ENCODE measurements around the gene CXorf49B.
"Not testable (repeated sequence)": the region's sequence is repeated elsewhere in the genome, so short reads cannot be mapped to it uniquely, and the experiment has no call there.

CXorf49B gene

GRCh38 chrX:71767134-71767533 lies 4.0 kb downstream of the CXorf49B start:
- not testable (repeated sequence) for H3K27ac ChIP-seq (ENCODE audit: insufficient read depth, low read length, poor library complexity, severe bottlenecking); H3K9me3 ChIP-seq (ENCODE audit: control insufficient read depth, low read length); H3K4me3 ChIP-seq (ENCODE audit: insufficient read depth, low read depth, low read length, poor library complexity, severe bottlenecking); H3K4me1 ChIP-seq (ENCODE audit: control insufficient read depth, insufficient read depth, low read length, poor library complexity, severe bottlenecking); DNase-seq; H3K36me3 ChIP-seq (ENCODE audit: control insufficient read depth, insufficient read depth, low read length); H3K27me3 ChIP-seq (replicated peaks; ENCODE audit: control insufficient read depth, insufficient read depth, low read length, poor library complexity, severe bottlenecking)

- H3K4me3 ChIP-seq (ENCODE audit: insufficient read depth, low read depth, low read length, poor library complexity, severe bottlenecking); H3K9me3 ChIP-seq (ENCODE audit: control insufficient read depth, low read length); H3K27ac ChIP-seq (ENCODE audit: insufficient read depth, low read length, poor library complexity, severe bottlenecking); H3K36me3 ChIP-seq (ENCODE audit: control insufficient read depth, insufficient read depth, low read length); H3K4me1 ChIP-seq (ENCODE audit: control insufficient read depth, insufficient read depth, low read length, poor library complexity, severe bottlenecking); DNase-seq; H3K27me3 ChIP-seq (replicated peaks; ENCODE audit: control insufficient read depth, insufficient read depth, low read length, poor library complexity, severe bottlenecking): not testable (repeated sequence)
Observed at GRCh38 chrX:71778322-71778721, 15.2 kb downstream of the CXorf49B start.

GRCh38 chrX:71782225-71782949 lies 19.2 kb downstream of the CXorf49B start:
- not testable (repeated sequence) for H3K27ac ChIP-seq (ENCODE audit: insufficient read depth, low read length, poor library complexity, severe bottlenecking); DNase-seq; H3K36me3 ChIP-seq (ENCODE audit: control insufficient read depth, insufficient read depth, low read length); H3K4me1 ChIP-seq (ENCODE audit: control insufficient read depth, insufficient read depth, low read length, poor library complexity, severe bottlenecking); H3K4me3 ChIP-seq (ENCODE audit: insufficient read depth, low read depth, low read length, poor library complexity, severe bottlenecking); H3K27me3 ChIP-seq (replicated peaks; ENCODE audit: control insufficient read depth, insufficient read depth, low read length, poor library complexity, severe bottlenecking); H3K9me3 ChIP-seq (ENCODE audit: control insufficient read depth, low read length)

GRCh38 chrX:71782950-71783299 lies 19.8 kb downstream of the CXorf49B start:
- H3K4me3 ChIP-seq (ENCODE audit: insufficient read depth, low read depth, low read length, poor library complexity, severe bottlenecking); H3K4me1 ChIP-seq (ENCODE audit: control insufficient read depth, insufficient read depth, low read length, poor library complexity, severe bottlenecking); H3K27ac ChIP-seq (ENCODE audit: insufficient read depth, low read length, poor library complexity, severe bottlenecking); H3K36me3 ChIP-seq (ENCODE audit: control insufficient read depth, insufficient read depth, low read length); H3K9me3 ChIP-seq (ENCODE audit: control insufficient read depth, low read length); DNase-seq; H3K27me3 ChIP-seq (replicated peaks; ENCODE audit: control insufficient read depth, insufficient read depth, low read length, poor library complexity, severe bottlenecking): not testable (repeated sequence)

GRCh38 chrX:71783569-71784347 lies 20.6 kb downstream of the CXorf49B start:
- not testable (repeated sequence) for H3K27me3 ChIP-seq (replicated peaks; ENCODE audit: control insufficient read depth, insufficient read depth, low read length, poor library complexity, severe bottlenecking); H3K36me3 ChIP-seq (ENCODE audit: control insufficient read depth, insufficient read depth, low read length); H3K4me1 ChIP-seq (ENCODE audit: control insufficient read depth, insufficient read depth, low read length, poor library complexity, severe bottlenecking); H3K4me3 ChIP-seq (ENCODE audit: insufficient read depth, low read depth, low read length, poor library complexity, severe bottlenecking); DNase-seq; H3K9me3 ChIP-seq (ENCODE audit: control insufficient read depth, low read length); H3K27ac ChIP-seq (ENCODE audit: insufficient read depth, low read length, poor library complexity, severe bottlenecking)

GRCh38 chrX:71784348-71784983 lies 21.3 kb downstream of the CXorf49B start:
- not testable (repeated sequence) for H3K4me1 ChIP-seq (ENCODE audit: control insufficient read depth, insufficient read depth, low read length, poor library complexity, severe bottlenecking); H3K27ac ChIP-seq (ENCODE audit: insufficient read depth, low read length, poor library complexity, severe bottlenecking); H3K9me3 ChIP-seq (ENCODE audit: control insufficient read depth, low read length); DNase-seq; H3K4me3 ChIP-seq (ENCODE audit: insufficient read depth, low read depth, low read length, poor library complexity, severe bottlenecking); H3K36me3 ChIP-seq (ENCODE audit: control insufficient read depth, insufficient read depth, low read length); H3K27me3 ChIP-seq (replicated peaks; ENCODE audit: control insufficient read depth, insufficient read depth, low read length, poor library complexity, severe bottlenecking)

- H3K4me3 ChIP-seq (ENCODE audit: insufficient read depth, low read depth, low read length, poor library complexity, severe bottlenecking); H3K36me3 ChIP-seq (ENCODE audit: control insufficient read depth, insufficient read depth, low read length); H3K27me3 ChIP-seq (replicated peaks; ENCODE audit: control insufficient read depth, insufficient read depth, low read length, poor library complexity, severe bottlenecking); H3K4me1 ChIP-seq (ENCODE audit: control insufficient read depth, insufficient read depth, low read length, poor library complexity, severe bottlenecking); H3K27ac ChIP-seq (ENCODE audit: insufficient read depth, low read length, poor library complexity, severe bottlenecking); DNase-seq; H3K9me3 ChIP-seq (ENCODE audit: control insufficient read depth, low read length): not testable (repeated sequence)
Observed at GRCh38 chrX:71806450-71806849, 43.3 kb downstream of the CXorf49B start.

- Histone ChIP-seq H3K9me3 (ENCODE audit: control insufficient read depth, low read length) (no peaks in the 10 kb centered on the region), H3K36me3 (ENCODE audit: control insufficient read depth, insufficient read depth, low read length) (no peaks in the 10 kb centered on the region), H3K27ac (ENCODE audit: insufficient read depth, low read length, poor library complexity, severe bottlenecking) (no peak overlapping the region), H3K27me3 (replicated peaks; ENCODE audit: control insufficient read depth, insufficient read depth, low read length, poor library complexity, severe bottlenecking) (no peaks in the 10 kb centered on the region), H3K4me1 (ENCODE audit: control insufficient read depth, insufficient read depth, low read length, poor library complexity, severe bottlenecking) (no peaks in the 10 kb centered on the region), H3K4me3 (ENCODE audit: insufficient read depth, low read depth, low read length, poor library complexity, severe bottlenecking) (no peak overlapping the region)
- no peak for DNase-seq
Observed at GRCh38 chrX:71809886-71810285, 46.7 kb downstream of the CXorf49B start.

GRCh38 chrX:71814123-71814912 lies 51.2 kb downstream of the CXorf49B start:
- Histone ChIP-seq H3K36me3 (ENCODE audit: control insufficient read depth, insufficient read depth, low read length) (no peaks in the 10 kb centered on the region), H3K4me1 (ENCODE audit: control insufficient read depth, insufficient read depth, low read length, poor library complexity, severe bottlenecking) (no peaks in the 10 kb centered on the region), H3K4me3 (ENCODE audit: insufficient read depth, low read depth, low read length, poor library complexity, severe bottlenecking) (no peak overlapping the region), H3K9me3 (ENCODE audit: control insufficient read depth, low read length) (no peaks in the 10 kb centered on the region), H3K27me3 (replicated peaks; ENCODE audit: control insufficient read depth, insufficient read depth, low read length, poor library complexity, severe bottlenecking) (no peaks in the 10 kb centered on the region), H3K27ac (ENCODE audit: insufficient read depth, low read length, poor library complexity, severe bottlenecking) (no peak overlapping the region)
- DNase-seq: no peak
